ENCODE results near the gene AP5B1. TPM values are rescaled to one million over a fixed set of nuclear protein-coding genes. Genes with fewer than 3 reads are reported as not detected.

Gene AP5B1
- total and polyA plus RNA-seq, 2 experiments from 2014 or later, result 3.1 to 16.1 TPM

DNA sequence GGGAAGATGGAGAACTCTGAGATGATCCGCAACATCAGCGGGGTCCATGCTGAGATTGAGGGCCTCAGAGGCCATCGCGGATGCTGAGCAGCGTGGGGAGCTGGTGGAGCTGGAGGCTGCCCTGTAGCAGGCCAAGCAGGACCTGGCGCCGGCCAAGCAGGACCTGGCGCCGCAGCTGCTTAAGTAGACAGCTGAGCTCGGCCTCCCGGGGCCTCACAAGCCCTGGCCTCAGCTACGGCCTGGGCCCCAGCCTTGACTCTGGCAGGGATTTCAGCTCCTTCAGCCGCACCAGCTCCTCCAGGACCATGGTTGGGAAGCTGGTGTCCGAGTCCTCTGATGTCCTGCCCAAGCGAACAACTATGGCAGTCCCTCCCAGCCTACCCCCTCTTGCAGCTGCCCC is 52.9 kb downstream of the AP5B1 start:
- H3K4me1 Mint-ChIP-seq, result no peaks in the 10 kb centered on the region
- Histone ChIP-seq H4K20me1 (replicated peaks; ENCODE audit: insufficient read depth) (no peaks in the 10 kb centered on the region), H3K4me1 (ENCODE audit: insufficient read depth) (no peaks in the 10 kb centered on the region), H3K4me2 (no peak overlapping the region), H3K27ac (ENCODE audit: low read depth) (no peak overlapping the region), H3K36me3 (ENCODE audit: insufficient read depth) (no peaks in the 10 kb centered on the region), H3K79me2 (replicated peaks; ENCODE audit: insufficient read depth) (no peaks in the 10 kb centered on the region), H3F3A (replicated peaks; ENCODE audit: low read depth) (no peaks in the 10 kb centered on the region), H3K9me2 (ENCODE audit: insufficient read depth) (no peaks in the 10 kb centered on the region), H3K27me3 (ENCODE audit: insufficient read depth) (no peaks in the 10 kb centered on the region), H2AFZ (no peak overlapping the region), H3K4me3 (no peak overlapping the region)
- H3K36me3 Mint-ChIP-seq (ENCODE audit: low read depth), result no peaks in the 10 kb centered on the region
- TF ChIP-seq, protein P1, sequence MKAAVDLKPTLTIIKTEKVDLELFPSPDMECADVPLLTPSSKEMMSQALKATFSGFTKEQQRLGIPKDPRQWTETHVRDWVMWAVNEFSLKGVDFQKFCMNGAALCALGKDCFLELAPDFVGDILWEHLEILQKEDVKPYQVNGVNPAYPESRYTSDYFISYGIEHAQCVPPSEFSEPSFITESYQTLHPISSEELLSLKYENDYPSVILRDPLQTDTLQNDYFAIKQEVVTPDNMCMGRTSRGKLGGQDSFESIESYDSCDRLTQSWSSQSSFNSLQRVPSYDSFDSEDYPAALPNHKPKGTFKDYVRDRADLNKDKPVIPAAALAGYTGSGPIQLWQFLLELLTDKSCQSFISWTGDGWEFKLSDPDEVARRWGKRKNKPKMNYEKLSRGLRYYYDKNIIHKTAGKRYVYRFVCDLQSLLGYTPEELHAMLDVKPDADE (IDR thresholded peaks at IDR 0.05), result no peak
- TF ChIP-seq NANOG (IDR thresholded peaks at IDR 0.05; ENCODE audit: borderline replicate concordance) (no peak), REST (IDR thresholded peaks at IDR 0.05; ENCODE audit: unreplicated experiment) (no peak), ZNF114 (CRISPR knock-in tag; IDR thresholded peaks at IDR 0.05) (no peak), CREB1 (CRISPR knock-in tag; IDR thresholded peaks at IDR 0.05; ENCODE audit: low read depth) (no peak), EZH2phosphoT487 (IDR thresholded peaks at IDR 0.05; ENCODE audit: unreplicated experiment) (no peak), POLR2AphosphoS5 (IDR thresholded peaks at IDR 0.05; ENCODE audit: low read depth) (no peak), ZNF331 (CRISPR knock-in tag; IDR thresholded peaks at IDR 0.05; ENCODE audit: low read depth) (no peak), STAT1 (IDR thresholded peaks at IDR 0.05; ENCODE audit: unreplicated experiment) (no peak), EZH2 (IDR thresholded peaks at IDR 0.05; ENCODE audit: low read depth, unreplicated experiment) (no peak)
- TF ChIP-seq, protein P2, sequence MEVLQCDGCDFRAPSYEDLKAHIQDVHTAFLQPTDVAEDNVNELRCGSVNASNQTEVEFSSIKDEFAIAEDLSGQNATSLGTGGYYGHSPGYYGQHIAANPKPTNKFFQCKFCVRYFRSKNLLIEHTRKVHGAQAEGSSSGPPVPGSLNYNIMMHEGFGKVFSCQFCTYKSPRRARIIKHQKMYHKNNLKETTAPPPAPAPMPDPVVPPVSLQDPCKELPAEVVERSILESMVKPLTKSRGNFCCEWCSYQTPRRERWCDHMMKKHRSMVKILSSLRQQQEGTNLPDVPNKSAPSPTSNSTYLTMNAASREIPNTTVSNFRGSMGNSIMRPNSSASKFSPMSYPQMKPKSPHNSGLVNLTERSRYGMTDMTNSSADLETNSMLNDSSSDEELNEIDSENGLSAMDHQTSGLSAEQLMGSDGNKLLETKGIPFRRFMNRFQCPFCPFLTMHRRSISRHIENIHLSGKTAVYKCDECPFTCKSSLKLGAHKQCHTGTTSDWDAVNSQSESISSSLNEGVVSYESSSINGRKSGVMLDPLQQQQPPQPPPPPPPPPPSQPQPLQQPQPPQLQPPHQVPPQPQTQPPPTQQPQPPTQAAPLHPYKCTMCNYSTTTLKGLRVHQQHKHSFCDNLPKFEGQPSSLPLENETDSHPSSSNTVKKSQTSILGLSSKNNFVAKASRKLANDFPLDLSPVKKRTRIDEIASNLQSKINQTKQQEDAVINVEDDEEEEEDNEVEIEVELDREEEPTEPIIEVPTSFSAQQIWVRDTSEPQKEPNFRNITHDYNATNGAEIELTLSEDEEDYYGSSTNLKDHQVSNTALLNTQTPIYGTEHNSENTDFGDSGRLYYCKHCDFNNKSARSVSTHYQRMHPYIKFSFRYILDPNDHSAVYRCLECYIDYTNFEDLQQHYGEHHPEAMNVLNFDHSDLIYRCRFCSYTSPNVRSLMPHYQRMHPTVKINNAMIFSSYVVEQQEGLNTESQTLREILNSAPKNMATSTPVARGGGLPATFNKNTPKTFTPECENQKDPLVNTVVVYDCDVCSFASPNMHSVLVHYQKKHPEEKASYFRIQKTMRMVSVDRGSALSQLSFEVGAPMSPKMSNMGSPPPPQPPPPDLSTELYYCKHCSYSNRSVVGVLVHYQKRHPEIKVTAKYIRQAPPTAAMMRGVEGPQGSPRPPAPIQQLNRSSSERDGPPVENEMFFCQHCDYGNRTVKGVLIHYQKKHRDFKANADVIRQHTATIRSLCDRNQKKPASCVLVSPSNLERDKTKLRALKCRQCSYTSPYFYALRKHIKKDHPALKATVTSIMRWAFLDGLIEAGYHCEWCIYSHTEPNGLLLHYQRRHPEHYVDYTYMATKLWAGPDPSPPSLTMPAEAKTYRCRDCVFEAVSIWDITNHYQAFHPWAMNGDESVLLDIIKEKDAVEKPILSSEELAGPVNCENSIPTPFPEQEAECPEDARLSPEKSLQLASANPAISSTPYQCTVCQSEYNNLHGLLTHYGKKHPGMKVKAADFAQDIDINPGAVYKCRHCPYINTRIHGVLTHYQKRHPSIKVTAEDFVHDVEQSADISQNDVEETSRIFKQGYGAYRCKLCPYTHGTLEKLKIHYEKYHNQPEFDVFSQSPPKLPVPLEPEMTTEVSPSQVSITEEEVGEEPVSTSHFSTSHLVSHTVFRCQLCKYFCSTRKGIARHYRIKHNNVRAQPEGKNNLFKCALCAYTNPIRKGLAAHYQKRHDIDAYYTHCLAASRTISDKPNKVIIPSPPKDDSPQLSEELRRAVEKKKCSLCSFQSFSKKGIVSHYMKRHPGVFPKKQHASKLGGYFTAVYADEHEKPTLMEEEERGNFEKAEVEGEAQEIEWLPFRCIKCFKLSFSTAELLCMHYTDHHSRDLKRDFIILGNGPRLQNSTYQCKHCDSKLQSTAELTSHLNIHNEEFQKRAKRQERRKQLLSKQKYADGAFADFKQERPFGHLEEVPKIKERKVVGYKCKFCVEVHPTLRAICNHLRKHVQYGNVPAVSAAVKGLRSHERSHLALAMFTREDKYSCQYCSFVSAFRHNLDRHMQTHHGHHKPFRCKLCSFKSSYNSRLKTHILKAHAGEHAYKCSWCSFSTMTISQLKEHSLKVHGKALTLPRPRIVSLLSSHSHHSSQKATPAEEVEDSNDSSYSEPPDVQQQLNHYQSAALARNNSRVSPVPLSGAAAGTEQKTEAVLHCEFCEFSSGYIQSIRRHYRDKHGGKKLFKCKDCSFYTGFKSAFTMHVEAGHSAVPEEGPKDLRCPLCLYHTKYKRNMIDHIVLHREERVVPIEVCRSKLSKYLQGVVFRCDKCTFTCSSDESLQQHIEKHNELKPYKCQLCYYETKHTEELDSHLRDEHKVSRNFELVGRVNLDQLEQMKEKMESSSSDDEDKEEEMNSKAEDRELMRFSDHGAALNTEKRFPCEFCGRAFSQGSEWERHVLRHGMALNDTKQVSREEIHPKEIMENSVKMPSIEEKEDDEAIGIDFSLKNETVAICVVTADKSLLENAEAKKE (CRISPR knock-in tag; IDR thresholded peaks at IDR 0.05), result no peak
- ATAC-seq (no peak), DNase-seq (ENCODE audit: low spot score) (no peak)
- H3K27me3 Mint-ChIP-seq (ENCODE audit: insufficient read depth, low read depth, poor library complexity), result peaks cover 3% of the 10 kb centered on the region
- peaks cover 6% of the 10 kb centered on the region; the same call in 2 of the 3 replicates for H3K9me3 Mint-ChIP-seq
- H3K4me3 Mint-ChIP-seq, result no peak overlapping the region
- H3K27ac Mint-ChIP-seq, result no peak overlapping the region

All from GM23338 (cell line).